HG02938 (cell line): Measurements from ENCODE around the gene KCNJ10.
"Not testable (repeated sequence)": the region's sequence is repeated elsewhere in the genome, so short reads cannot be mapped to it uniquely, and the experiment has no call there.

Experiments used
- ATAC-seq: cut with Tn5 transposase; IDR thresholded peaks from one replicate; pipeline ENCODE4 v1.9.1; 2021; ENCODE audit warnings: mild to moderate bottlenecking, moderate library complexity; ENCODE audit not compliant: unreplicated experiment

KCNJ10 gene

GRCh38 chr1:160069460-160070231 lies at the start of gene KCNJ10:
Gene KCNJ10, minus strand, starts transcription at chr1:160070160. Its CDS starts 27,628 bp downstream, at chr1:160042532.
- ATAC-seq: no peak

GRCh38 chr1:160118928-160119327 lies 49.0 kb upstream of the KCNJ10 start:
- no peak for ATAC-seq

GRCh38 chr1:160117709-160118183 lies 47.8 kb upstream of the KCNJ10 start:
- no peak for ATAC-seq

DNA sequence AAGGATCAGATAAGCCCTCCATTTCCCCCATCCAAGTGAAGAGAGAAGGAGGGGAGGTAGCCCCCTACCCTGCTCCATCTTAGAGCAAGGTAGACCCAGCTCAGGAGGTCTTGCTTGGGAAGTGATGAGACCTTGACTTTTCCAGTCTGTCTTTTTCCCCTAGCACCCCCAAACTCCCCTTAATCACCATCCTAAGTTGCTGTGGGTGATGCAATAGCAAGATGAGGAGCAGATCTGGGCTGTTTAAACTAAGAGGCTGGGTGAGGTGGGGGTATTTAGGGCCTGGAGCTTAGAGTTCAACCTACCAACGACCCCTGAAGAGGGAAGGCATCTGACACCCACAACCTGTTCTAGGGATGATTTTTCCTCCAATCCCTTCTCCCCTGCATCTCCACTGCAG lies 47.3 kb upstream of the KCNJ10 start:
- no peak for ATAC-seq

DNA sequence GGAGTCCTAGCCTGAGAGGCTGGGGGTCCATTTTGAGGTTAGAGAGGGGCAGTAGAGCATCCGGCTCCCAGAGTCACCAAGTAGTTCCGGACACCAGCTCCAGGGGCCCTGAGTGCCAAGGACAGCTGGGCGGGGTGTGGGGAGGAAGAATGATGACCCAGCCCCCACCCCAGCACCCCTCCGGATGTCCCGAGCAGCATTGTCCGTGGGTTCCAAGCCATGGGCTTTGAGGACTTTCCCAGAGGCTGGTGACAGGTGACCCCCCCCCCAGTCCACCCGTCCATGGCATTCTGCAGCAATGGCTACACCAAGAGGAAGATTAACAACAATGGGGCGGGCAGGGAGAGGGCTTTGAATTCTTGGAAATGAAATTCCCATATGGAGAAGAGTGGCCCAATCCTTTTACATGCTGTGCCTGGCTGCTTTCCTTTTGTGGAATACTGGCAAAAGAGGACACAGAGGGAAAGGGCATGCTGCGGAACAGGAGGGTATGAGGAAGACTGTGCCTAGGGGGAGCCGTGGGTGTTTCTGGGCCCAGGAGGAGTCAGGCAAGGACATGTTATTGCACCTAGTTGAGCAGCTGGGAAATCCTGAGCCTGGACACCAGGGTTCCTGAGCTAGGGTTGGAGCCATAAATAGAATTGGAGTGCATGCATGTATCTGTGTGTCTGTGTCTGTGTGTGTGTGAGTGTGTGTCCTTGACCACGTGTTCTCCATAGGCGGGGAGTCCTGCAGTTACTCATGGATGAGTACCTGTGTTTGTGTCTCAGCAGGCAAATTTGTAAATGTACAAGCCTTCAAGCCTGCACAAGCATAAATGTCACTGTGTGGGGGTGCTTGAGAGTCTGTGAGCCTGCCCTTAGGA lies 46.6 kb upstream of the KCNJ10 start:
- ATAC-seq: no peak

- no peak for ATAC-seq
Observed at GRCh38 chr1:160115545-160116282, 45.8 kb upstream of the KCNJ10 start, which contains the start of gene ATP1A2. Gene ATP1A2, plus strand, starts transcription at chr1:160115759. Its CDS starts 103 bp downstream, at chr1:160115862.

GRCh38 chr1:160114085-160114484 lies 44.1 kb upstream of the KCNJ10 start:
- ATAC-seq: no peak

GRCh38 chr1:160113407-160113806 lies 43.4 kb upstream of the KCNJ10 start:
- ATAC-seq: no peak

DNA sequence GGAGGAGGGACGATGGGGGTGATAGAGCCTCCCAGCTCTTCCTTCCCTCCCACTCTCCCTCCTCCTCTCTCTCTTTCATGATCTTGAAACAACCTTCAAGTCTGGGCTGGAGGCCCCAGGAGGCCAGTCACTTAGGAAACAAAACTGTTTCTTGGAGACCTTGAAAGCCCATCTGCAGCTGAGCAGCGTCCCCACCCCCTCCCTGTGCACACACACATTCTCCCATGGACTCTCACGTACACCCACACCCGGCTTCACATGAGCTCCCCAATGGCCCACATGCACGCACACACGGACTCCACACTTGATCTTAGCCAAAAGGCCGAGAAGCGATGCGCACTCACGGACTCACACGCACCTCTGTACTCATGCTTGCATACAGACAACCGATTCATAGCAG lies 42.4 kb upstream of the KCNJ10 start:
- ATAC-seq: no peak

DNA sequence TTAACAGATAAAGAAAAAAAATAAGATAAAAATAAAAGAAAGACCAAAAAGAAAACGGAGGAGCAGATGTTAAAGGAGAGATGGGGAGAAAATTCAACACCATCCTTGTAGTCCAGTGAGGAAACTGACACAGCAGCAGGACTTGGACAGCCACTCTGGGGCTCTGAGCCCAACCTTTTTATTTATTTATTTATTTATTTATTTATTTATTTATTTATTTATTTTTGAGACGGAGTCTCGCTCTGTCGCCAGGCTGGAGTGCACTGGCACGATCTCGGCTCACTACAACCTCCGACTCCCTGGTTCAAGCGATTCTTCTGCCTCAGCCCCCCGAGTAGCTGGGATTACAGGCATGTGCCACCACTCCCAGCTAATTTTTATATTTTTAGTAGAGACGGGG lies 41.5 kb upstream of the KCNJ10 start:
- ATAC-seq: not testable (repeated sequence)

DNA sequence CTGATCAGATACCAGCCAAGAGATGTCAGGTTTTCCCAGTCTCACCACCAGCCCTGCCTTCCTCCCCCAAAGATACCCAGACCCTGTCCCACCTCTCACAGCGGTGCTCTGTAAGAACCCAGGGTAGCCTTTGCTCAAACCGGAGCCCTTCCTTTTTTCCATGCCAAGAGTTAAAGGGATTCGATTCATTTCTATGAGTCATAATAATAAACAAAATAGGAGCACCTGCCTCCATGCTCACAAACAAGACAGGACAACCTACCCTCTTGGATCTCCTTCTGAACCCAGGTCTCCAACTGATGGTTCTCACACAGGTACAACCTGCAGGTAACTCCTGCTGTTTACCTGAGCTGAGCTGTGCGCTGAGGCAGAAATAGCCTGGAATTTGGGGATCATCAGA lies 39.7 kb upstream of the KCNJ10 start:
- no peak for ATAC-seq

DNA sequence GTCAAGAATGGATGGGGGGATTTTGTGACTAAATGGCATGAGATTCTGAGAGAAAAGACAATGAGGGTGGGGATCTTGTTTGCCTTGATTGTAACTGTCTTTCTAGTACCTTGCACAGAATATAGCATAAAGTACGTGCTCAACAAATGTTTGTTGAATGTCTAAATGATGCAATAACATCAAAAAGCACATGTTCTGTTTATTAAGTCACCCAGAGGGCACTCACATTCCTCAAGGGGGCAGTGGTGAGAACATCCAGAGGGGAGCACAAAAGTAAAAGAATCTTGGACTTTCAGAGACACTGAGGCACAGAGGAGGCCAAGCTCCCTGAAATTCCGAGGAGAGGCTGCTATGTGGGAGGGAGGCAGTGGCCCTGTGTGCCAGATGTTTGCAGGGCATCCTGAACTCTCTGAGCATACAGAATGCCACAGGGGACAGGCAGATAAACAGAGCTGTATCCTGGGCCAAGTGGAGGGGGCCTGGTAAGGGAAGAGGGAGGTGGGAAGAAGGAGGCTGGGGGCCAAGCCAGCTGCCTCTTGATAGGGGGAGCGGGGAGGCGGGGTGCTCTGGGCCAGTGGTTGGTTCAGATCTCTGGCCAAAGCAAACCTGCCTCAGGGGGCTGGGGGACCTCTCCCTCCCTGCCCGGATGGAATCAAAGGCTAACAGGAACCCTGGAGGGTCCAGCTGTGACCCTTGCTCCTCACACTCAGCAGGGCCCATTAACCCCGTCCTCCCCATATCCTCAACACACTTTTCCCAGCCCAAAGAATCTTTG lies 39.1 kb upstream of the KCNJ10 start:
- no peak for ATAC-seq

- ATAC-seq: no peak
Observed at GRCh38 chr1:160107512-160107911, 37.6 kb upstream of the KCNJ10 start.

DNA sequence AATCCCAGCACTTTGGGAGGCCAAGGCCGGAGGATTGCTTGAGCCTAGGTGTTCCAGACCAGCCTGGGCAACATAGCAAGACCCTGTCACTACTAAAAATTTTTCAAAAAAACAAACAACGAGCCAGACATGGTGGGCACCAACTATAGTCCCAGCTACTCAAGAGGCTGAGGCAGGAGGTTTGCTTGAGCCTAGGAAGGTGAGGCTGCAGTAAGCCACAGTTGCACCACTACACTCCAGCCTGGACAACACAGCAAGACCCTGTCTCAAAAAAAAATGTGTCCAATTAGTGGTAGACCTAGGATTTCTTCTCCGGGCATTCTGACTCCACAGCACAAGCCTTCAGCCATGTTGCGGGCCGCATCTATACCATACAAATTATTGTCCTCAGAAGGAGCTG lies 35.2 kb upstream of the KCNJ10 start:
- no peak for ATAC-seq

- ATAC-seq: no peak
Observed at GRCh38 chr1:160104486-160104885, 34.5 kb upstream of the KCNJ10 start.

DNA sequence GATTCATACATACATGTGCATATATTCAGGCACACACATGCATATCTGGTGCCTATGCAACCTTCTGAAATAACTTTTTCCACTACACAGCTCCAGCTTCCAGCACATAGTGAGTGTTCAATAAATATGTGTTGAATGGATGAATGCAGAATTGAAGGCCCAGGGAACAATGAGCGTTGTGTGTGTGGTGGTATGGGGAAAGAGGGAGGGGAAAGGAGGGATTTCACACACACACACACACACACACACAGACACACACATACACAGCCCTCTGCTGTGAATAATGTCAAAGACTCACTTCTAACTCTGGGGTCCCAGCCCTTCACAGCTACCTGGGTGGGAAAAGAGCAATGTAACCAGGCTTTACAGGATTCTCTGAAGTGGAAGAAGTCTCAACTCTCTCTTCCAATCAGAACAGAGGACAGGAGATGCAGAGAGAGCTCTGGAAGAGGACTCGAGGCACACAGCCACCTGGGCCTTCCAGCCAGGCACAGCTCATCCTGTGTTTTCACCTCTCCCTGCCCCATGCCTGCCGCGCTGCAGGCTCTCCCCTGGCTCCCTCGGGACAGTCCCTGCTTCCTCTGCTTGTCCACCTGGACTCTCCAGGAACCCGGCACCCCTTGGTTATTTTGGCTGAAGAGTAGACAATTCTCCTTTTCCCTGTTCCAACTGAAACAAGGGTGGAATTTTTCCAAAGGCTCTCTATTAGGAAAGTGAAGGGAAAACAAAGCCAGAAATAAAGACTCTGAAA lies 33.9 kb upstream of the KCNJ10 start:
- no peak for ATAC-seq

DNA sequence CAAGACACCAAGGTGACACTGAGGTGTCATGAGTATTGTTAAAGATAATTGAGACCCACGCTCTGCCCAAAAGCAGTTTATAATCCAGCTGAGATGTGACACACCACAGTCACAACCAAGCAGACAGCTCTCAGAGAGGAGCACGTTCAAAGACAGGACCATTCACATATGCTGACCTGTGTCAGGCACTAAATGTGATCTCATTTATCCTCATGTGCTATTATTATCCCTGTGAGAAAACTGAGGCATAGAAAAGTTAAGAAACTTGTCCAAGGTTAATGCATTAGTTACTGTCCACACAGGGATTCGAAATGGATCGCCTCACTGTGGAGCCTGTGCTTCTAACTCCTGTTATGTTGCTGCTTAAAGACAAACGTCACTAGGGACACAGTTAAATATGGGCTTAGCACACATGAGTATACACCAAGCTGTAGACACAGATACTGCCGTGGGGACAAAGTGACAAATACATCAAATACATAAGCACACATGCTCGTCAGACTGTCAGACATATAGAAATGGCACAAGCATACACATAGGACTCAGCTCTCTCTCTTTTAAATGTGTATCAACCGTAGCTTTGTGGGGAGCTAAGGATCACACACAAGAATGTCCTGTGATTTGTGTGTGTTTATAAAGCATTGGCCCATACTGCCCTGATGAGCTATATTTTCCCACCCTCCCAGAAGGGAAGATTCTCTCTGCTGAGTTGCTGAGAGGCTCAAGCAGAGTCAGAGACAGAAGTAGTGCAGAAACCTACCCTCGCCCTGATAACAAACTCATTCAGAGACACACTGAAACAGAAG lies 32.0 kb upstream of the KCNJ10 start:
- no peak for ATAC-seq

GRCh38 chr1:160101037-160101716 lies 31.2 kb upstream of the KCNJ10 start:
- ATAC-seq: no peak
